NK-92 treated with Interleukin-12 subunit alpha and Interleukin-12 subunit beta, amount 100 ng/mL, for 24 hours (cell line): ENCODE results near the gene RALY.

ENCODE experiments used
- DNase-seq: peaks from one replicate; lab custom pipeline; 2025; lab: John Stamatoyannopoulos, UW

RALY gene

DNA sequence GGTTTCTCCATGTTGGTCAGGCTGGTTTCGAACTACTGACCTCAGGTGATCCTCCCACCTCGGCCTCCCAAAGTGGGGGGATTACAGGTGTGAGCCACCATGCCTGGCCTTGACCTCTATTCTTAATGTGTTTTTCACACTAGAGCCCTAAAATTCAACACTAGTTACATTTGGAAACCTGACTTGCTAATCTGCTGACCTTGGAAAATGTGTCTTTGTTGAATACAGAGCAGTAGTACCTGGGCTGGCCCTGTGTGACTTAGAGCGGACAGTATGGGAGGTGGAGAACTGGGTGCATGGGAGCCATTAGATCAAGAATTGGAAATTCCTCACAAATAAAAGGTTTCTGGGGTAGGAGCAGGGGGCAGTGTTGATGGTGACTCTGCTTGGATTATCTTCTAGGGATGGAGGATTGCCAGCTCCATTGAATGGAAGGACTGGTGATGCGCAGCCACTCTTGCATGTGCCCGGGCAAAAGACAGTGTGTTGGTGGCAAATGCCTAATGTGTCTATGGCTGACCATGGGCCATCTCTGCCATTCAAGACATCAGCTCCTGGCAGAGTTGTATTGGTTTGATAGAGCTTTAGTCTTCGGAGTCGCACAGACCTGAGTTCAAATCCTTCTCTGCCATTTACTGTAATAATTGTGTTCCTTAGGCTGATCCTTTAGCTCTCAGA is 53.4 kb downstream of the RALY start:
- no peak for DNase-seq

DNA sequence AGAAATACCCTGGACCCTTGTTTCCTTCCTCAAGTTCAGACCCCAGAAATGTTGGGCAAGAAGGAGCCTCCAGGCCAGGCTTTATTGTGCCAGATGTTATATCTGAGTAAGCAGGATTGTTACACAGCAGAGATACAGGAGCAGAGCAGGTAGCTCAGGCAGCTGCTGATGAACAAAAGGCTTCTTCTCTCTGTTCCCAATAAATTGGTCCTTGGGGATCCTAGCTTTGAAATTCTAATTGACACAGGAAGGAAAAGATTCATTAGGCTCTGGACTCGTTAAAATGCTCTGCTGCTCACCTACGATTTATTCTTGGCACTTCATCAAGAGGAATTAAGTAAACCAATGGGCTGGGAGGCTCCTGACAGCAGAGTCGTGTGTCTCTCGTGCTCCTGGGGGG is 54.2 kb downstream of the RALY start:
- no peak for DNase-seq

DNA sequence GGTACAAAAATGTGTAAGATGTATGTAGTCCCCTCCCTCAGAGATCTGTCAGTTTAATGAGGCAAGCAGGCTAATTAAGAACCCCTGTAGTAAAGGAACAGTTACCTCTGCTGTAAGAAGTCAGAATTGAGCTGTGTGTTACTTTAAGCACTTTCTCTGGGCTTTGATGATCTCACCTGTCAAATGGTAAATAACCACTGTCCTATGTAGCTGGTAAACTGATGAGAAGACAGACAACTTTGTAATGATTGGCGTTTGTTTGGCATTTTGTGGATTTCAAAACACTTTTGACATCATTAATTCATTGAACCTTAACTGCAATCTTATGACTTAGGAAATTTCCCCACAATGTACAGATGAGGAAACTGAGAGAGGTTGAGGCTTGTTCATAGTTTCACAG is 55.7 kb downstream of the RALY start:
- no peak for DNase-seq

DNA sequence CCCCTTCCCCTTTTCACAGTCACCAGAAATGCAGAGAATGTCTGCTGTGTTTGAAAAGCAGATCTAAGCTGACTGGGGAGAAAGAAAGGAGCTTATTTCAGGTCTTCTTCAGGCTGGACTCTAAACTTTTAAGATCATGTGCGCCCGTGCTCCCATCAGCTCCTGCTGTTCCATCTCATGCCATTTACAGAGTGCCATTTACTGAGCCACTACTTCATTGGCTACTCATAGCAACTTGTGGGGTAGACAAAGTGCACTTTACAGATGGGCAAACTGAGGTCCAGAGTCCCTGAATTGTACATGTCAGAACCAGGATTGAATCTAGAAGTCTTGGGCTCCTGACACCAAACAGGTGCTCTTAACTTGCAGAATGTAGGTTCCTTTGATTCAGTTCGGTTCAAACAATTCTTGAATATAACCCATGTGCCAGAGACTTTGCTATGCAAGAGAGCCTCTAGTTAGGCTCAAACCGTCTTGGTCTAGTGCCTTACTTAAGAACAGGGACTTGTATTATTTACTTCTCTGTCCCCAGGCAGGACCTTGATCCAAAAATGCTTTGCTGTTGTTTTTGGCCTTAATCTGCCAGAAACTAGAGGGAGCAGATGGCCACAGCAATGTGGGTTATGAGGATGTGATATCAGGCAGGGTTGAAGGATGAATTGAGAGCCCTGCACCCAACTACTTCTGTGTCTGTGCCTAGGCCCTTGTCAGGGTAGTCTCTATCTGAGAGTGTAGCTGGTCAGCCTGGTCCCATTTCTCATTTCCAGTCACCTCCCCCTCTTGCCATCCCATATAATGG is 56.4 kb downstream of the RALY start:
- no peak for DNase-seq

- DNase-seq: no peak
These were observed 58.7 kb downstream of the RALY start for GRCh38 chr20:34052414-34052813.

DNA sequence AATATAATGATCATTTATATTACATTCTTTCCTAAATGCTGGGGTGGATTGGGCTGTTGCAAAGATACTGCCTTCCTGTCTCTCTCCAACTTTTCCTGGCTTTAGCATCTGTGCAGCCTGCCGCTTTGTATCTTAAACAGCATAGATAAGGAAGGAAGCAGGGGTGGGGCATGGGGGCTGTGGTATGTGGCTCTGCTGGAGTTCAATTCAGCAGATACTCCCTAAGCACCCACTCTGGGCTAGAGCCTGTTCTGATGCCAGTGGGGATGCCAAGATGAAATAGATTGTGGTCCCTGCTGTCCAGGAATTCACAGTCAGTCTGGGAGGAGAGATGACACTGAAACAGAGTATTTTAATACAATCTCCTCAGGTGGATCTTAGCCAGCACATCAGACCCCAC is 61.6 kb downstream of the RALY start:
- DNase-seq: no peak

DNA sequence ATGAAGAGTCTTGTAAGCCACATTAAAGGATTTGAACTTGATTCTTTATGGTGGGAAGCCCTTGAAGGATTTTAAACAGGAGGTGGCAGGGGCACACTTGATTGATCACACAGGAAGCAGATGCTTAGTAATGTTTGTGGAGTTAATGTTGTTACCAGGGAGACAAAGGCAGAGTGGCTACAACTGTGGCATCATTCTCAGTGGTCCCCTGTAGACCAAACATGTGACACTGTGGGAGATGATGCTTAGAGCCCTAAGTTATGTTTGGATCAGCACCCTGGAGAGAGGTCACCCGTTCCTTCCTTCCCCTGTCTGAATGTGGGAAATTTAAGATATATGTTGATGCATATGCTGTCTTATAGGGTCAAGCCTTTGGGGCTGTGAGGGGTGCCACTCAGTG is 65.1 kb downstream of the RALY start:
- no peak for DNase-seq

GRCh38 chr20:34060970-34061369 is 67.3 kb downstream of the RALY start:
- DNase-seq: no peak

DNA sequence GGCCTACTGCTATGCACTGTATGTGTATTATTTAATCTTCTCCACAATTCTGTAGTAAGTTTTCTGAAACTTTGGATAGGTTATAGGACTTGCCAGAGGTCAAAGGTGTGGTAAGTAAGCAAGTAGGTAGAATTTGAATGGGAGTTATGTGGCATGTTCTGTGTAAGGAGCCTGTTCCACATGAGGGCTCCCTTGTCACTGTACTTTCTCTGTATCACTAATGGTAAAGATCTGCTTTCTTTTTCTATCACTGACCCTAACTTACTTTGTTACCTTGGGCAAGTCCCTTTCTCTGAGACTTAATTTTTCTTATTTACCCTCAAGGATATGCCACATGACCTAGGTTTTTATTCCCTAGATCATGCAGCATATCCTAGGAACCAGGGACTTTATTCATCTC is 68.0 kb downstream of the RALY start:
- no peak for DNase-seq

- DNase-seq: no peak
These were observed 69.1 kb downstream of the RALY start for GRCh38 chr20:34062570-34063482.

DNA sequence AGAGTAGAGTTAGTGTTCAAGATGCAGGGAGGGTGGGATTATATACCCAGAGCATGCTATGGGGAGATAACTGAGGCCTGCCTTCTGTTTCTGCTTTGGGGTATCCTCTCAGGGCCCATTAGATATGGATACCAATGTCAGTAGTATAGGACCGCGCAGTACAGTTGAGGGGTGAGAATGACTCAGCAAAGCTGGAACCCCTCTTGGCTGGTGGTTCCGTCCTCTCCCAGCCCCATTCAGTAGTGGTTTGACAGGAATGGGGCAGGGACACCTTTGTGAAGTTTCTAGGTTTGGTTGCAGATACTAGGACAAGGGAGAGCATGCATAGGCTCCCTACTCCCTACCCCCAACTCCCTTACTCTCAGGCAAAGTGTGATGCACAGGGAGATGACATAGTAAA is 70.6 kb downstream of the RALY start:
- no peak for DNase-seq

DNA sequence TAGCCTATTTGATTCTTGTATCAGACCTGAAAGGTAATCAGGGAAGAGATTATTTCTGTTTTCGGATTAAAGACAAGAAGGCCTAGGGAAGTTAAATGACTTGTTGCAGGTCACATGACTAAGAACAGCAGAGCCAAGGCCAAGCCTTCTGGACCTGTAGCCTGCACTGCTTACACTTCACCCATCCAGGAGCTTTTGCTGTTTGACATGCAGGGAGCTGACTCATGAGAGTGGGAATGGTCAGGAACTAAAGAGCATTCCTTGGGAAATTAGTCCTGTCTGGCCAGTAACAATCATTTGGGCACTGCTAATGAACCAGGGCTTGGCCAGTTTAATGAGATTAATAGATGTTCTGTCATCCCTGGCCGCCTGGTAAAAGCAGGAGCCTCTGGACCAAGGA is 71.5 kb downstream of the RALY start:
- DNase-seq: no peak

GRCh38 chr20:34066476-34067090 is 72.9 kb downstream of the RALY start:
- DNase-seq: no peak

DNA sequence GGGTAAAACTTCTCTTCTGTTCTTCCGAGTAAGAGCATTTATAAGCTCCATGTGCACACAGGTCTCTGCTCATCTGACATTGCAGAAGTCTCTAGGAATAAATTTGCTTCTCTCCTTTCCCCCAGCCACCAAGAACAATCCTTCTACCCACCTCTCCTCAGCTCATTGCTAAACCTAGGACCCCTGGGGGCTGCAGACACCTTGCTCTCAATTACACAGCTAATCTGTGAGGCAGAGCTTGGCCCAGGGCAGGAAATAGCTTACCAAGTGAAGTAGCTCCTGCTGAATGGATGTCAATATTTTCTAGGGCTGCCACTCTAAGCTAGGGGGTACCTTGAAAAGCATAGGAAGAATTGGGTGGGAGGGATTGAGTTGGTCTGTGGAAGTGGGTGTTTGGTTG is 74.3 kb downstream of the RALY start:
- DNase-seq: no peak

- no peak for DNase-seq
These were observed 75.8 kb downstream of the RALY start for GRCh38 chr20:34069341-34070078.

DNA sequence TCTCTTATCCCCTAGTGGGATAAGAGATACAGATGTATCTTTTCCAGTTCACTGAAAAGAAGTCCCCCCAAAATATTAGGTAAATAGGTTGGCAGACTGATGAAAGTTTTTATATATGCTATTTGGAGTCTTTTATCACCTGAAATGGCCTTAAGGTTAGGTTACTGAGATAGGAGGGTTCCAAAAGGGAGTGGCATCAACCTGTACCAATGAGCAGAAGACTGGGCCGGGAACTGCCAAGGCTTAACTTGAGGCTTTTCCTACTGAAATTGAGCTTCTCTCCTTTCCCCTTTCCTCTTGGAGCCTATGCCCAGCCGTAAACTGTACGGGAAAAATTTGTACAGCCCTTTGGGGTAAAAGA is 76.3 kb downstream of the RALY start:
- DNase-seq: no peak

DNA sequence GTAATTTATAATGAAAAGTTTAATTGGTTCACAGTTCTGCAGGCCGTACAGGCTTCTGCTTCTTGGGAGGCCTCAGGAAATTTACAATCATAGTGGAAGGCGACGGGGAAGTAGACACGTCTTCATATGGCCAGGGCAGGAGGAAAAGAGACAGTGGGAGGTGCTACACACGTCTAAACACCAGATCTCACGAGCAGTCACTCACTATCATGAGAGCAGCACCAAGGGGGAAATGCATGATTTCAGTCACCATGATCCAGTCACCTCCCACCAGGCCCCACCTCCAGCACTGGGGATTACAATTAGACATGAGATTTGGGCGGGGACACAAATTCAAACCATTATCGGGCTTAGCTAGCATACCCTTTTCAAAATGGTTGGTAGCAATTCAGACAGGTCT is 77.1 kb downstream of the RALY start:
- no peak for DNase-seq

- no peak for DNase-seq
These were observed 78.4 kb downstream of the RALY start for GRCh38 chr20:34072076-34072475.

- DNase-seq: no peak
These were observed 79.1 kb downstream of the RALY start for GRCh38 chr20:34072778-34073177.

- DNase-seq: no peak
These were observed 80.5 kb downstream of the RALY start for GRCh38 chr20:34074101-34074760.

DNA sequence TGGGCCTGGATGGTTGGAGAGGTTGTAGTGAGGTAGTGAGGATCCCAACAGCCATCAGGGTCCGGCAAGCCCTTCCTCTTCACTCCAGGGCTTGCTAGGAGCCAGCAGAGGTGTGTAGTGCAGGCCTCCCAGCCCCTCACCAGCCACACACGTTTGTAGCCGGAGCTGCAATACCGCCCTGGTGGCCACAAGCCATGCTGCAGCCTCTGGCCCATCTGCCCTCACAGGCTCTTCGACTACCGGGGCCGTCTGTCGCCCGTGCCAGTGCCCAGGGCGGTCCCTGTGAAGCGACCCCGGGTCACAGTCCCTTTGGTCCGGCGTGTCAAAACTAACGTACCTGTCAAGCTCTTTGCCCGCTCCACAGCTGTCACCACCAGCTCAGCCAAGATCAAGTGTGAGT is 81.9 kb downstream of the RALY start:
- no peak for DNase-seq
